Measurements from ENCODE around the gene AEBP1.

Gene AEBP1

DNA sequence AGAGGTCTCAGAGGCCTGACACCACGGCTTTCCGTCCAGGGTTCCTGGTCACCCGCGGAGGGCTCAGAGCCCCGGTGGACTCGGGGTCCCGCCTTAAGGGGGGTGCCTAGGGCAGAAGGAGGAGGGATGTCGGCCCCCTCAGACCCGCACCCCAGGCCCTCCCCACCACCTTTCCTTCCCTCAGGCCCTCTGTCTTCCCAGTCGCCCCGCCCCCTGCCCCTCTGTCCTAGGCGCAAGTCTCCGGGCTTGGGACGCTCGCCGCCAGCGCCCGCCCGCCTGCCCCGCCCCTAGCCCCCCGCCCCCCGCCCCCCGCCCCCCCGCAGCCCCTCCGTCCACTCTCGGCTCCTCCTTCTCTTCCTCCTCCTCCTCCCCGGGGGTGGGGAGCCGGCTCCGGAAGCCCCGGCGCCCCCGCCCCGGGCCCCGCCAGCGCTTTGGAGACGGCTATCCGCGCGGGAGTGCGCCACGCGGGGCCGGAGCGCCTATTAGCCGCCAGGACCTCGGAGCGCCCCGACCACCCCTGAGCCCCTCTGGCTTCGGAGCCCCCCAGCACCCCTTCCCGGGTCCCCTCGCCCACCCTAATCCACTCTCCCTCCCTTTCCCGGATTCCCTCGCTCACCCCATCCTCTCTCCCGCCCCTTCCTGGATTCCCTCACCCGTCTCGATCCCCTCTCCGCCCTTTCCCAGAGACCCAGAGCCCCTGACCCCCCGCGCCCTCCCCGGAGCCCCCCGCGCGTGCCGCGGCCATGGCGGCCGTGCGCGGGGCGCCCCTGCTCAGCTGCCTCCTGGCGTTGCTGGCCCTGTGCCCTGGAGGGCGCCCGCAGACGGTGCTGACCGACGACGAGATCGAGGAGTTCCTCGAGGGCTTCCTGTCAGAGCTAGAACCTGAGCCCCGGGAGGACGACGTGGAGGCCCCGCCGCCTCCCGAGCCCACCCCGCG lies at the start of gene AEBP1:
Gene AEBP1, plus strand, starts transcription at position 423 of the 937 bp plus-strand sequence. Its CDS starts 321 bp downstream, at position 744.
- peak; percentile 38 for DNase-seq (ENCODE audit: low read depth)
- TF ChIP-seq, protein P1, sequence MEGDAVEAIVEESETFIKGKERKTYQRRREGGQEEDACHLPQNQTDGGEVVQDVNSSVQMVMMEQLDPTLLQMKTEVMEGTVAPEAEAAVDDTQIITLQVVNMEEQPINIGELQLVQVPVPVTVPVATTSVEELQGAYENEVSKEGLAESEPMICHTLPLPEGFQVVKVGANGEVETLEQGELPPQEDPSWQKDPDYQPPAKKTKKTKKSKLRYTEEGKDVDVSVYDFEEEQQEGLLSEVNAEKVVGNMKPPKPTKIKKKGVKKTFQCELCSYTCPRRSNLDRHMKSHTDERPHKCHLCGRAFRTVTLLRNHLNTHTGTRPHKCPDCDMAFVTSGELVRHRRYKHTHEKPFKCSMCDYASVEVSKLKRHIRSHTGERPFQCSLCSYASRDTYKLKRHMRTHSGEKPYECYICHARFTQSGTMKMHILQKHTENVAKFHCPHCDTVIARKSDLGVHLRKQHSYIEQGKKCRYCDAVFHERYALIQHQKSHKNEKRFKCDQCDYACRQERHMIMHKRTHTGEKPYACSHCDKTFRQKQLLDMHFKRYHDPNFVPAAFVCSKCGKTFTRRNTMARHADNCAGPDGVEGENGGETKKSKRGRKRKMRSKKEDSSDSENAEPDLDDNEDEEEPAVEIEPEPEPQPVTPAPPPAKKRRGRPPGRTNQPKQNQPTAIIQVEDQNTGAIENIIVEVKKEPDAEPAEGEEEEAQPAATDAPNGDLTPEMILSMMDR (conservative IDR thresholded peaks at IDR 0.05; ENCODE audit: control insufficient read depth, insufficient read depth, low read depth, low read length), result no peak
- H3K4me3 ChIP-seq (ENCODE audit: control insufficient read depth, low read depth, low read length), result peak within 1 kb of the TSS; percentile 66

DNA sequence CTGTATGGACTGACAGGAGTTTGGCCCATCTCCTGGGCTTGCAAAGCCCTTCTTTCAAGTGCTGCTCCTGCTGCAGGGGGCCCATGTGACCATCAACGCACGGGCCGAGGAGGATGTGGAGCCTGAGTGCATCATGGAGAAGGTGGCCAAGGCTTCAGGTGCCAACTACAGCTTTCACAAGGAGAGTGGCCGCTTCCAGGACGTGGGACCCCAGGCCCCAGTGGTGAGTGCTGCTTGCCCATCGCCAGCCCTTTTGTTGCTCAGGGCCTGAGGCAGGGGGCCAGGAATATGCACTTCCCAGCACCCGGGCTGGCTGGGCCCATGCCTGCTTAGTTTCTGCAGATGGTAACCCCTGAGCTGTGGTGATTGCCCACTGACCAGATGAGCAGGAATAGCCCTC lies 47.5 kb upstream of the AEBP1 start:
- TF ChIP-seq, protein P1 (conservative IDR thresholded peaks at IDR 0.05; ENCODE audit: control insufficient read depth, insufficient read depth, low read depth, low read length), result no peak
- H3K4me3 ChIP-seq (ENCODE audit: control insufficient read depth, low read depth, low read length), result no peak overlapping the region
- DNase-seq (ENCODE audit: low read depth), result no peak

DNA sequence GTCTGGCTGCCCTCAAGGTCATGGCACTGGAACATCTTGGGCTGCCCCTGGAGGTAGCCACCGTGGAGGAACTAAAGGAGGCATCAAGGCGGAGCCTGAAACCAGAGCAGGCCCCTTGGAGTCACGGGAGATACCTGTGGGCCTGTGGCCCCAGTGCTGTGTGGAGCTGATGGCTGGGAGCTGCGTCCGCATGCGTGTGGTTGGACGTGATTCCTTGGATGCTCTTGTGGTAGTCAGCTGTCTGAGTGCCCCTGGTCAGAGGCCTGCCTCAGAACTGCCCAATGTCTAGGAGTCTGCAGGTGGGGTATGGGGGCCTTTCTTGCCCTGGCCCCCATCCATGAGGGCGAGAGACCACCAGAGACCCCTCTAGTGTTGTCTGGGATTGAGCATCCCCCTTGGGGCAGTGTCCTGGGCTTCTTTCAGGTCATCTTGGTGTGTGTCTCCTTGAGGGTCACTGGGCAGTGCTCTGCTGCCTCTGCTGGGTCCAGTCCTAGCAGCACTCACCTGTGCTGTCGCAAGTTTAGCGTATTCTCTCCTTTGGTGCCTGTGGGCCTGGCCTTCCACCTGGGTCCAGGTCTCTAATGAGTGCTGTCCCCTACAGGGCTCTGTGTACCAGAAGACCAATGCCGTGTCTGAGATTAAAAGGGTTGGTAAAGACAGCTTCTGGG lies 46.8 kb upstream of the AEBP1 start:
- TF ChIP-seq, protein P1 (conservative IDR thresholded peaks at IDR 0.05; ENCODE audit: control insufficient read depth, insufficient read depth, low read depth, low read length), result no peak
- DNase-seq (ENCODE audit: low read depth), result no peak
- no peak overlapping the region for H3K4me3 ChIP-seq (ENCODE audit: control insufficient read depth, low read depth, low read length)

DNA sequence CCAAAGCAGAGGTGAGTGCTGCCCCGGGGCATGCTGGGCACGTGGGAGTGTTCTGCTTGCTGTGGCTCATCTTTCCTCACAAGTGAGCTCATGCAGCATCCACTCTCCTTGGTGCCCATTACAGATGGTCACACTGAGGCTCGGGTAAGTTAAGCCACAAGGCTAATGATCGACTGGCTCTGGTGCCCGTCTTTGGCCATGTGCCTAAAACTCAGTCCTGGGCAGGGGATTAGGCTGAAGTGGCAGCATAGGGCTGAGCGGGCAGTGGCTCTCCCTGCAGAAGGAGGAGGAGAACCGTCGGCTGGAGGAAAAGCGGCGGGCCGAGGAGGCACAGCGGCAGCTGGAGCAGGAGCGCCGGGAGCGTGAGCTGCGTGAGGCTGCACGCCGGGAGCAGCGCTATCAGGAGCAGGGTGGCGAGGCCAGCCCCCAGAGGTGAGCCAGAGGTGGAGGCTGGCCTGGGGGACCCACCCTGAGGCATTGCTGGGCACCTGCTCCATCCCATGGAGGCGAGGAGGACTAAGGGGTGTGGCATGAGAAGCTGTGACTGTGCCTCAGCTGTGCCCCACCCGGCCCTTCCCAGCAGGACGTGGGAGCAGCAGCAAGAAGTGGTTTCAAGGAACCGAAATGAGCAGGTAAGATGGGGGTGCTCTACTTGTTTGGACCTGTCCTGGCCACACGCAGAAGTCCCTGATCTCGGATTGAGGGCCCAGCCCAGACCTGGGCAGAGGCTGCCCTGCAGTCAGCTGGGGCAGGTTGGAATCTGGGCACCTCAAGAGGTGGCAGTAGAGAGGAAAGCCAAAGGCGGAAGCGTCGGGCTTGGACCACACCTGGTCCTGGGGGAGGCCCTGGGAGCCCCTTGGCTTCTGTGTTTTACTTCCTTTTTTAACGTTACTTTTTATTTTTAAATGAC lies 46.0 kb upstream of the AEBP1 start:
- no peak for DNase-seq (ENCODE audit: low read depth)
- TF ChIP-seq, protein P1 (conservative IDR thresholded peaks at IDR 0.05; ENCODE audit: control insufficient read depth, insufficient read depth, low read depth, low read length), result no peak
- no peak overlapping the region for H3K4me3 ChIP-seq (ENCODE audit: control insufficient read depth, low read depth, low read length)

DNA sequence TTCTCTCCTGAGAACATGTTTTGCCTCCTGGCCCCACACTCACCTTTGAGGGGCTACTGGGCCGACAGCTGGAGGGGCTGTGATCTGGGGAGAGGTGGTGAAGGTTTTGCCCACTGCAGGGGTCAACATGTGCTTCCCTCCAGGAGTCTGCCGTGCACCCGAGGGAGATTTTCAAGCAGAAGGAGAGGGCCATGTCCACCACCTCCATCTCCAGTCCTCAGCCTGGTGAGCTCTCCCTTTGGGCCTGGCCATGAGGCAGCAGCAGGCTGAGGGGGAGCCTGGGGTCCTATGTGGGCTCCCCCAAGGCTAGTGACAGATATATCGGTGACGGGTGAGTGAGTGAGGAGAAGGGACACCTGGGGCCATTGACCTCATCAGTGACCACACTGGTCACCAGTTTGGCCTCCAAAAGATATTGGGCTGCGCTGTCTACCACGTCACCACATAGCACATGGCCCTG lies 45.4 kb upstream of the AEBP1 start:
- no peak overlapping the region for H3K4me3 ChIP-seq (ENCODE audit: control insufficient read depth, low read depth, low read length)
- TF ChIP-seq, protein P1 (conservative IDR thresholded peaks at IDR 0.05; ENCODE audit: control insufficient read depth, insufficient read depth, low read depth, low read length), result no peak
- DNase-seq (ENCODE audit: low read depth), result no peak
